Activated CD4-positive, alpha-beta T cell treated with anti-CD3 and anti-CD28 coated beads, Interleukin-2, amount 50 U/mL, for 16 hours (primary cell): ENCODE results near the gene SLC6A9.

Experiments
- DNase-seq: peaks from one replicate; pipeline ENCODE4 v3.0.0-alpha.2; 2020

The SLC6A9 gene

GRCh38 chr1:43963006-43963405, 68.3 kb downstream of the SLC6A9 start:
- no peak for DNase-seq

DNA sequence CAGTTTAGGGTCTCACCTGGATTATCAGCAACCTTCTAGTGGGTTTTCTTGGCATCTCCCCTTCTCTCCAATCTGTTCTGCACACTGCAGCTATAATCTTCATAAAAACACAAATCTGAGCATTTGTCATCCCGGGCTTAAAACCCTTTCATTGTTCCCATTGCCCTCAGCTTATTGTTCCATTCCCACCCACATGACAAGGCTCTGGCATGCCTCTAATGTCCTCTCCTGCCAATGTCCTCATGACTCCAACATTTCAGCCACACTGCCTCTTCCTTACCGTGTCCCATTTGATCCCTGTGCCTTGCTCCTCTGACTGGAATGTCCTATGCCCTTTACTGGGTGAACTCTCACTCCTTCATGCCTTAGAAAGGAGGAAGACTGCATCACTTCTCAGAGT, 68.9 kb downstream of the SLC6A9 start:
- no peak for DNase-seq

DNA sequence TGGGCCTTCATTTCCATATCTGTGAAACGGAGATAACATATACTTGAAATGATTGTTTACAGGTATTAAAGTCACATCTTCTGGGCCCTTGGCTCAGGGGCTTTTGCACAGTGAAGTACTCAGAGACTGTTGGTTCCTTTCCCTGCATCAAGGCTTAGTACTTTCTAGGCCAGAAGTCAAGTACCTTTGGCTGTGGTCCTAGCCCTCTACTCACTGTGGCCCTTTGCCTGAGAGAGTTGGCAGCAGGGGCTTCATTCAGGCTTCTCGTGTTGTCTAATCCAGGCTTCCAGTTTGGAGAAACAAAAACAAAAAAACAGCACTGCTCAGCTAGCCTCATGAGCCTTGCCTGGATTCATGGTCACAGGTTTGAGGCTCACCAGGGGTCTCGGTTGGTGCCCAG, 69.6 kb downstream of the SLC6A9 start:
- DNase-seq, result no peak

DNA sequence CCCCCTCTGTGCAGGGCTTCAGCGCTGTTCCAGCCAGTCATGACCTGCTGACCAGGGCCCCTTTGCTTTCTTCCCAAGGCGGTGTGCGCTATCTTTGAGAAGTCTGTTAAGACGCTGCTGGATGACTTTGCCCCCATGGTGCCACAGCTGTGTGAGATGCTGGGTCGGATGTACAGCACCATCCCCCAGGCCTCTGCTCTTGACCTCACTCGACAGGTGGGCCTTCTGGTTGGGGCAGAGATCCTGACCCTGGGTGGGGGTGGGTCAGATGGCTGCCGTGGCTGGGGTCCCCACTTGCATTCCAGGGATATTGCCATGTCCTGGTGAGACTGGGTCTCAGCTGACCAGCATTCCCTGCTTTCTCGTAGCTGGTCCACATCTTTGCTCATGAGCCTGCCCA, 70.5 kb downstream of the SLC6A9 start:
- DNase-seq, result no peak

DNA sequence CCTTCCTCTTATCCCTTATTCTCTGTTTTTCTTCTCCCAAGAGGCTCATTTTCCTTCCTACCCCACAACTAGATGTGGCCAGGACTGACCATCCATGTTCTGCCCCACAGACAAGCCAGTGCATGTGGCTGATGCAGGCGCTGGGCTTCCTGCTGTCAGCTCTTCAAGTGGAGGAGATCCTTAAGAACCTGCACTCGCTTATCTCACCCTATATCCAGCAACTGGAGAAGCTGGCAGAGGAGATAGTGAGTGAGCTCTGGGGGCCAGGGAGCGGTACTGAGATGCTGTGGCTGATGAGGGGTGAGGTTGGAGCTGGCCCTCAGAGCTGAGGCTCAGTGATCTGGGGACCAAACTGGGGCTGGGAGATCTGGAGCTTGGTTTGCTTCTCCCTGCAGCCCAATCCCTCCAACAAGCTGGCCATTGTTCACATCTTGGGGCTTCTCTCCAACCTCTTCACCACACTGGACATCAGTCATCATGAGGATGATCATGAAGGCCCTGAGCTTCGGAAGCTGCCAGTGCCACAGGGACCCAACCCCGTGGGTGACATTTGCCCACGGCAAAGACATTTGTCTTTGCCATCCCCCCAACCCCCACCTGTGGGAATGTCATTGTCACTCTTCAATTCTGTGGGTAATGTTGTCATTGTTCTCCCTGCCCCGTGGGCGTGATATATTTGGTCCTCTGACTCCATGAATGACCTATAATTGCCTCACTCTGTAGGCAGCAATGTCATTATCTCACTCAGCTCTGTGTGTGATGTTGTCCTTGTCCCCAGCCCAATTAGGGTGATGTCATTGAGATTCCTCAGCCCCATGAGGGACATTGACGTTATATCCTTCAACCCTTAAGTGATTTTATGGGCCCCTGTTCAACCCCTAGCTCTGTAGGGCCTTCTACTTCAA, 72.7 kb downstream of the SLC6A9 start:
- DNase-seq, result no peak

GRCh38 chr1:43957407-43958040, 73.7 kb downstream of the SLC6A9 start:
- DNase-seq, result no peak

- no peak for DNase-seq
Observed at GRCh38 chr1:43956234-43956633, 75.0 kb downstream of the SLC6A9 start.

- DNase-seq, result no peak
Observed at GRCh38 chr1:43954036-43954435, 77.2 kb downstream of the SLC6A9 start.

DNA sequence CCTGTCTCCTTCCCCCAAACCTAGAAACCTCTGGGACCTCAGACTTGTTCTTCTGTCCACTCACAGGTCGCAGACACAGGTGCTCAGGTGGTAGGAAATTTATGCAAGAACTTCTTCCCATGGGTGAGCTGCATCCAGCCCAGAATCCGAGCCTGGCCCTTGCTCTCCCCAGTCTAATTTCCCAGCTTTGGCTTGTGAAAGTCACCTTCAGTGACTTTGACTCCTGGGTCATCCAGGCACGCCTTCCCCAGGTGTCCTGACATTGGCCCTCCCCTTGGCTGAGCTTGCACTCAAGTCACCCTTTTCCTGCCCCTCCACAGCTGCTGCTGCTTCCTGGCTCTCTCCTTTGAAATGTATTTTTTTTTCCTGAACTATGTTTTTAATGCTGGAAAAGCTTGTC, 77.9 kb downstream of the SLC6A9 start:
- DNase-seq, result no peak

DNA sequence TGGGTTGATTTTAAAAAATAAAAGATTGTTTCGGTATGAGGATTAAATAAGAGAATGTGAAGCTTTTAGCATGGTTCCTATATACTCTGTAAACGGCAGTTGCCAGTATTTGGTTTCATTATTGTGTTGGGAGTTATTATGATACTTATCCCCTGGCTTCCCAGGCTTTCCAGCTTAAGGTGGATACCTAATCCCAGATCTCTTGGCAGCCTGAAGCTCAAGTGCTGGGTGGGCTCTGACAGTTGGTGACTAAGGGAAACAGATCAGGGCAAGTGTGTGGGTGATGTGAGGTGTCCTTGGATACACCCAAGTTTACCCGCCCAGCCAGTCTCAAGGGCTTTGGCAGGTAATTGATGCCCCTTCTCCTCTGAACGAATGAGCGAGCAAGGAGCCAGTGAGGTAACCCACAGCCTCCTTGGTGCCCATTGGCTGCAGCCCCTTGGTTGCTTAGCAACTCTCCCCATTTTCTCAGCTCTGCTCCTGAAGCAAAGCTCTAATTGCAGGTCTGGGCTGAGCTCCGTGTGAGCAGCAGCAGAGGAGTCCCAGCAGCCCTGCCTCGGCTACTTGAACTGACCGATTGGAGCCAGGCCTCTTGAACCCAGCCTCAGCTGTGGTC, 78.4 kb downstream of the SLC6A9 start:
- no peak for DNase-seq

DNA sequence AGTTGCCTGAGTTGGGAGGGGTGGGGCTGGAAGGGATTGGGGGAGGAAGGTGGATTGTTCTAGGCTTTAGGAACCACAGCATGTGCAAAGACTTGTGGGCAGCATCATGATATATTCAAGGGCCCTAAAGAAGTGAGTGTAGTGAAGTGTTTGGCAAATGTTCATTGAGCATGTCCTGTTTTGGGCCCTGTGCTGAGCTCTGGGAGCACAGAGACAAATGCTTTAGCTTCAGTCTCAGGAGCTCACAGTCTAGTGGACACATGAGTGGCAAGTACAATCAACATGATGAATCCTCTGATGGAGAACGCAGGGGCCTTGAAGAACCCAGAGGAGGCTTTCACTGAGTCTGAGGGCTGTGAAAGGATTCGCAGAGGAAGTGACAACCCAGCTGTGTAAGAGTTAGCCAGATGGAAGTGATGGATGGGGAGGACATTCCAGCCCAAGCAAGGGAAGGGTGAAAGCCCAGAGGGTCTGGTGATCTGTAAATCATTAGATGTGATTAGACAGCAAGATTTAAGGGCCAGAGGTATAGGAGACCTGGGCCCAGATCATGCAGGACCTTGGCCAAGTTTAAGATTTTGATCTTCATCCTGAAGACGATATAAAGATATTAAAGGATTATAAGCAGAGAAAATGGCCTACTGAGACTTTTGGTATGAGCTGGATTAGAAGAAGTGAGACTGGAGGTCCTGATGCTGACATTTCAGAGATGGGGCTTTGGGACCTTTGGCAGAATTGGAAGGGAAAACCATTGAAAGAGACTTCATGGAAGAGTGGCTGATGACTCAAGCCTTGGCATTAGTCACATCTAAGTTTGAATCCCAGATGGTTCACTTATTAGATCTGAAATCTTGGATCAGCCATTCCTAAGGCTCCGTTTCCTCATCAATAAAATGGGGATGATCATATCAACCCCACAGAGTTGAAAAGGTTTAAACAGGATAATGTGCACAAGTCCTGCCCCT, 80.0 kb downstream of the SLC6A9 start:
- DNase-seq, result no peak

GRCh38 chr1:43949678-43950077, 81.6 kb downstream of the SLC6A9 start:
- DNase-seq, result no peak

GRCh38 chr1:43947874-43948437, 83.3 kb downstream of the SLC6A9 start:
- no peak for DNase-seq

DNA sequence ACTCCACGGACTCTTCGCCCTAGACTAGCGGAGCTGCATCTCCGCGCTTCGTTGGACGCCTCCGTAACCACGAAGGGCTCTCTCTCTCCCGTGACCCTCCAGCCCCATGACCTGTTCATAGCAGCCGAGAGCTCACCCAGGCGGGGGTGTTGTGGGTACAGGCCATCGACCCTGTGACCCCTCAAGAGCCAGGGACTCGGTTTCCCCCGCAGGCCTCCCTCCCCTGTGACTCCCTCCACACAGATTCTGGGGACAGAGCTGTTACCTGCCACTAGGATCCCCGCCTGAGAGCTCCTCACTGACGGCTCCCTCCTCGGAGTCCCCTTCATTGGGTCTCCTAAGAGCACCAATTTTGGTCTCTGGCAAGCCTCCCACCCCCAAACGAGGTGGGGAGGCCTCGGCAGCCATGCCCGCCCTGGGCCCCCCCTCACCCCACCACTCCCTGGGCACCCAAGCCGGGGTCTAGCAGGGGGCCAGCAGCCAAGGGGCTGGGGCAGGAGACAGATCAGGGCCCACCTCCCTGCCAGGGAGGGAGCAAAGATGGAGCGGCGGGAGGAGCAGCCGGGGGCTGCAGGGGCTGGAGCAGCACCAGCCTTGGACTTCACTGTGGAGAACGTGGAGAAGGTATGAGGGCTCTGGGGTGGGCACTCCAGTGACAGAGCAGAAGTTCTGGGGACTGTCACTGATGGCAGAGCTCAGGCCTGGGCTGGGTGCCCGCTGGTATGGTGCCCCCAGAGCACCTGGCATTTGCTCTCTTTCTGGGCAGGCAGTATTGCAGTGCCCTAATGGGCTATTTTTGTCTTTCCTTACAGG, 84.0 kb downstream of the SLC6A9 start:
- peak; percentile 16 for DNase-seq
